SK-N-SH treated with all-trans-retinoic acid at 6 μM for 48 hours (cell line): ENCODE measurements around the gene RAPGEF5.

Experiments used
- ATAC-seq: fragments of 200-7000 bp; cut with Tn5 transposase; 3 replicates; pipeline ENCODE4 v1.9.1; 2020; ENCODE audit warnings: mild to moderate bottlenecking, moderate library complexity
- ARNTL ChIP-seq: fragments of 450-650 bp; formaldehyde crosslinking; IDR thresholded peaks from 2 replicates; pipeline ENCODE4 v1.5.0; 2020; ENCODE audit warnings: low read depth, mild to moderate bottlenecking, moderate library complexity, borderline replicate concordance
- CSDC2 ChIP-seq: fragments of 250-450 bp; sonication (Bioruptor Pico); IDR thresholded peaks from 2 replicates; pipeline ENCODE4 v1.5.0; 2020; ENCODE audit warnings: mild to moderate bottlenecking, moderate library complexity
- ESRRG ChIP-seq: fragments of 250-450 bp; sonication (Bioruptor Pico); IDR thresholded peaks from 2 replicates; pipeline ENCODE4 v1.6.1; 2021; ENCODE audit warnings: mild to moderate bottlenecking
- OSR1 ChIP-seq: fragments of 250-450 bp; sonication (Bioruptor Pico); IDR thresholded peaks from 2 replicates; pipeline ENCODE4 v1.8.0; 2022; ENCODE audit warnings: moderate library complexity, mild to moderate bottlenecking, inconsistent platforms
- PPARA ChIP-seq: fragments of 250-450 bp; sonication (Bioruptor Pico); IDR thresholded peaks from 2 replicates; pipeline ENCODE4 v1.5.0; 2020; ENCODE audit warnings: mild to moderate bottlenecking, borderline replicate concordance
- RARB ChIP-seq: fragments of 250-450 bp; sonication (Bioruptor Pico); IDR thresholded peaks from 2 replicates; pipeline ENCODE4 v1.8.0; 2021; ENCODE audit warnings: mild to moderate bottlenecking, moderate library complexity
- TCF4 ChIP-seq: fragments of 250-450 bp; sonication (Bioruptor Pico); IDR thresholded peaks from 2 replicates; pipeline ENCODE4 v1.8.0; 2021; ENCODE audit warnings: mild to moderate bottlenecking, moderate library complexity, borderline replicate concordance
- TOX ChIP-seq: fragments of 250-450 bp; sonication (Bioruptor Pico); IDR thresholded peaks from 2 replicates; pipeline ENCODE4 v1.8.0; 2021; ENCODE audit warnings: mild to moderate bottlenecking, moderate library complexity, borderline replicate concordance
- ZC3H10 ChIP-seq: fragments of 250-450 bp; sonication (Bioruptor Pico); IDR thresholded peaks from 2 replicates; pipeline ENCODE4 v1.5.1; 2021; ENCODE audit warnings: mild to moderate bottlenecking, moderate library complexity
- ZFP3 ChIP-seq: fragments of 250-450 bp; sonication (Bioruptor Pico); IDR thresholded peaks from 2 replicates; pipeline ENCODE4 v1.5.0; 2020; ENCODE audit warnings: mild to moderate bottlenecking, moderate library complexity
- ZFP30 ChIP-seq: fragments of 450-650 bp; formaldehyde crosslinking; IDR thresholded peaks from 2 replicates; pipeline ENCODE4 v1.5.0; 2022; ENCODE audit warnings: mild to moderate bottlenecking, moderate library complexity
- ZNF565 ChIP-seq: fragments of 450-650 bp; formaldehyde crosslinking; conservative IDR thresholded peaks from 2 replicates; pipeline ENCODE4 v1.5.0; 2020; ENCODE audit warnings: low read depth, mild to moderate bottlenecking, moderate library complexity
- ZNF70 ChIP-seq: fragments of 450-650 bp; formaldehyde crosslinking; IDR thresholded peaks from 2 replicates; pipeline ENCODE4 v1.5.0; 2020; ENCODE audit warnings: mild to moderate bottlenecking, moderate library complexity
- ZNF8 ChIP-seq: fragments of 450-650 bp; formaldehyde crosslinking; IDR thresholded peaks from 2 replicates; pipeline ENCODE4 v1.5.0; 2020; ENCODE audit warnings: mild to moderate bottlenecking, moderate library complexity
- TF ChIP-seq, protein P1 (sequence below): fragments of 250-450 bp; sonication (Bioruptor Pico); IDR thresholded peaks from 2 replicates; pipeline ENCODE4 v1.5.0; 2020; ENCODE audit warnings: mild to moderate bottlenecking, moderate library complexity
- TF ChIP-seq, protein P2 (sequence below): fragments of 250-450 bp; sonication (Bioruptor Pico); IDR thresholded peaks from 2 replicates; pipeline ENCODE4 v1.8.0; 2020; ENCODE audit warnings: mild to moderate bottlenecking, moderate library complexity, borderline replicate concordance
- TF ChIP-seq, protein P3 (sequence below): fragments of 250-450 bp; sonication (Bioruptor Pico); IDR thresholded peaks from 2 replicates; pipeline ENCODE4 v1.5.1; 2021; ENCODE audit warnings: mild to moderate bottlenecking, moderate library complexity
- TF ChIP-seq, protein P4 (sequence below): fragments of 250-450 bp; sonication (Bioruptor Pico); IDR thresholded peaks from 2 replicates; pipeline ENCODE4 v1.5.1; 2020; ENCODE audit warnings: low read depth, mild to moderate bottlenecking, moderate library complexity
- TF ChIP-seq, protein P5 (sequence below): fragments of 250-450 bp; sonication (Bioruptor Pico); IDR thresholded peaks from 2 replicates; pipeline ENCODE4 v1.8.0; 2021; ENCODE audit warnings: low read depth, mild to moderate bottlenecking, moderate library complexity, borderline replicate concordance

The RAPGEF5 gene

DNA sequence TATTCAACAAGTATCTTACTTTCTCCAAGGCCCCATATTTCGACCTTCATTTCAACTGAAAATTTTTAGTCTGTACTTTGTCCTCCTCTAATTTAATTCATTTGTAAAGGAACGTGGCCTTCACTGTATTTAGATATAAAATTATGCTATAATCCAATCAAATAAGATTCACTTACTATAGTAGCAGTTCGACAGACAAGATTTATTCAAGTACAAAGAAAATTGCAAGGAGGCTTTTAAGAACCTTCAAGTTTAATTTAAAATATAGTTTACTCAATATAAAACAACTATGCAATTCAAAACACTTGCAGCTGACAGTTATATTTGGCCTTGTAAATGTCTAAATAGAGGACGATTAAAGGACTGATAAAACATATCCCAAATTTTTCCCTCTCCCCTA is 85.6 kb downstream of the RAPGEF5 start (continued):
- TF ChIP-seq, protein P1, sequence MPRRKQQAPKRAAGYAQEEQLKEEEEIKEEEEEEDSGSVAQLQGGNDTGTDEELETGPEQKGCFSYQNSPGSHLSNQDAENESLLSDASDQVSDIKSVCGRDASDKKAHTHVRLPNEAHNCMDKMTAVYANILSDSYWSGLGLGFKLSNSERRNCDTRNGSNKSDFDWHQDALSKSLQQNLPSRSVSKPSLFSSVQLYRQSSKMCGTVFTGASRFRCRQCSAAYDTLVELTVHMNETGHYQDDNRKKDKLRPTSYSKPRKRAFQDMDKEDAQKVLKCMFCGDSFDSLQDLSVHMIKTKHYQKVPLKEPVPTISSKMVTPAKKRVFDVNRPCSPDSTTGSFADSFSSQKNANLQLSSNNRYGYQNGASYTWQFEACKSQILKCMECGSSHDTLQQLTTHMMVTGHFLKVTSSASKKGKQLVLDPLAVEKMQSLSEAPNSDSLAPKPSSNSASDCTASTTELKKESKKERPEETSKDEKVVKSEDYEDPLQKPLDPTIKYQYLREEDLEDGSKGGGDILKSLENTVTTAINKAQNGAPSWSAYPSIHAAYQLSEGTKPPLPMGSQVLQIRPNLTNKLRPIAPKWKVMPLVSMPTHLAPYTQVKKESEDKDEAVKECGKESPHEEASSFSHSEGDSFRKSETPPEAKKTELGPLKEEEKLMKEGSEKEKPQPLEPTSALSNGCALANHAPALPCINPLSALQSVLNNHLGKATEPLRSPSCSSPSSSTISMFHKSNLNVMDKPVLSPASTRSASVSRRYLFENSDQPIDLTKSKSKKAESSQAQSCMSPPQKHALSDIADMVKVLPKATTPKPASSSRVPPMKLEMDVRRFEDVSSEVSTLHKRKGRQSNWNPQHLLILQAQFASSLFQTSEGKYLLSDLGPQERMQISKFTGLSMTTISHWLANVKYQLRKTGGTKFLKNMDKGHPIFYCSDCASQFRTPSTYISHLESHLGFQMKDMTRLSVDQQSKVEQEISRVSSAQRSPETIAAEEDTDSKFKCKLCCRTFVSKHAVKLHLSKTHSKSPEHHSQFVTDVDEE (CRISPR knock-in tag) = no peak
- TF ChIP-seq ZNF565 (CRISPR knock-in tag) = no peak
- TF ChIP-seq, protein P2, sequence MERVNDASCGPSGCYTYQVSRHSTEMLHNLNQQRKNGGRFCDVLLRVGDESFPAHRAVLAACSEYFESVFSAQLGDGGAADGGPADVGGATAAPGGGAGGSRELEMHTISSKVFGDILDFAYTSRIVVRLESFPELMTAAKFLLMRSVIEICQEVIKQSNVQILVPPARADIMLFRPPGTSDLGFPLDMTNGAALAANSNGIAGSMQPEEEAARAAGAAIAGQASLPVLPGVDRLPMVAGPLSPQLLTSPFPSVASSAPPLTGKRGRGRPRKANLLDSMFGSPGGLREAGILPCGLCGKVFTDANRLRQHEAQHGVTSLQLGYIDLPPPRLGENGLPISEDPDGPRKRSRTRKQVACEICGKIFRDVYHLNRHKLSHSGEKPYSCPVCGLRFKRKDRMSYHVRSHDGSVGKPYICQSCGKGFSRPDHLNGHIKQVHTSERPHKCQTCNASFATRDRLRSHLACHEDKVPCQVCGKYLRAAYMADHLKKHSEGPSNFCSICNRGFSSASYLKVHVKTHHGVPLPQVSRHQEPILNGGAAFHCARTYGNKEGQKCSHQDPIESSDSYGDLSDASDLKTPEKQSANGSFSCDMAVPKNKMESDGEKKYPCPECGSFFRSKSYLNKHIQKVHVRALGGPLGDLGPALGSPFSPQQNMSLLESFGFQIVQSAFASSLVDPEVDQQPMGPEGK (CRISPR knock-in tag) = peak; percentile 31; the same call in 1 of the 2 replicates

DNA sequence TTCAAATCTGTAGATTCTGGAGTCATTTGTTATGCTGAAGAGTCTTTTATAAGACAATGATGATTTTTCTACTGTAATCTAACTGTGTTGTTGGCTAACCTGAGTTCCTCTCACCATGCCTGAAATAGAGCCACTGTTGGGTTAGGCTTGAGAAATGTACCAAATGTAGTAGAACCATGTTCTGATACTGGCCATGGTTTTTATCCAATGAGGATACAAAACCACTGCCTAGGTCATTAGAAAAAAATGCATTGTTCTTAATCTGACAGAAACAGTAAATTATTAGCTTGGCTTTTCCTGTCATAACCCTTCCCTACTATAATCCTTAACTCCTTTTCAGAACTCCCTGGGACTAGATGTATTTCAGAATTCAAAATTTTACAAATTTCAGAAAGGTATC is 86.6 kb downstream of the RAPGEF5 start:
- no peak; the same call in 2 of the 3 replicates for ATAC-seq
- no peak for TF ChIP-seq PPARA (CRISPR knock-in tag)
- TF ChIP-seq TCF4 = no peak
- no peak for TF ChIP-seq TOX
- TF ChIP-seq OSR1 (CRISPR knock-in tag) = no peak
- TF ChIP-seq, protein P3, sequence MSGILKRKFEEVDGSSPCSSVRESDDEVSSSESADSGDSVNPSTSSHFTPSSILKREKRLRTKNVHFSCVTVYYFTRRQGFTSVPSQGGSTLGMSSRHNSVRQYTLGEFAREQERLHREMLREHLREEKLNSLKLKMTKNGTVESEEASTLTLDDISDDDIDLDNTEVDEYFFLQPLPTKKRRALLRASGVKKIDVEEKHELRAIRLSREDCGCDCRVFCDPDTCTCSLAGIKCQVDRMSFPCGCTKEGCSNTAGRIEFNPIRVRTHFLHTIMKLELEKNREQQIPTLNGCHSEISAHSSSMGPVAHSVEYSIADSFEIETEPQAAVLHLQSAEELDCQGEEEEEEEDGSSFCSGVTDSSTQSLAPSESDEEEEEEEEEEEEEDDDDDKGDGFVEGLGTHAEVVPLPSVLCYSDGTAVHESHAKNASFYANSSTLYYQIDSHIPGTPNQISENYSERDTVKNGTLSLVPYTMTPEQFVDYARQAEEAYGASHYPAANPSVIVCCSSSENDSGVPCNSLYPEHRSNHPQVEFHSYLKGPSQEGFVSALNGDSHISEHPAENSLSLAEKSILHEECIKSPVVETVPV (CRISPR knock-in tag) = no peak
- no peak for TF ChIP-seq ZFP30 (CRISPR knock-in tag)
- TF ChIP-seq, protein P4, sequence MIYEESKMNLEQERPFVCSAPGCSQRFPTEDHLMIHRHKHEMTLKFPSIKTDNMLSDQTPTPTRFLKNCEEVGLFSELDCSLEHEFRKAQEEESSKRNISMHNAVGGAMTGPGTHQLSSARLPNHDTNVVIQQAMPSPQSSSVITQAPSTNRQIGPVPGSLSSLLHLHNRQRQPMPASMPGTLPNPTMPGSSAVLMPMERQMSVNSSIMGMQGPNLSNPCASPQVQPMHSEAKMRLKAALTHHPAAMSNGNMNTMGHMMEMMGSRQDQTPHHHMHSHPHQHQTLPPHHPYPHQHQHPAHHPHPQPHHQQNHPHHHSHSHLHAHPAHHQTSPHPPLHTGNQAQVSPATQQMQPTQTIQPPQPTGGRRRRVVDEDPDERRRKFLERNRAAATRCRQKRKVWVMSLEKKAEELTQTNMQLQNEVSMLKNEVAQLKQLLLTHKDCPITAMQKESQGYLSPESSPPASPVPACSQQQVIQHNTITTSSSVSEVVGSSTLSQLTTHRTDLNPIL (CRISPR knock-in tag) = no peak

DNA sequence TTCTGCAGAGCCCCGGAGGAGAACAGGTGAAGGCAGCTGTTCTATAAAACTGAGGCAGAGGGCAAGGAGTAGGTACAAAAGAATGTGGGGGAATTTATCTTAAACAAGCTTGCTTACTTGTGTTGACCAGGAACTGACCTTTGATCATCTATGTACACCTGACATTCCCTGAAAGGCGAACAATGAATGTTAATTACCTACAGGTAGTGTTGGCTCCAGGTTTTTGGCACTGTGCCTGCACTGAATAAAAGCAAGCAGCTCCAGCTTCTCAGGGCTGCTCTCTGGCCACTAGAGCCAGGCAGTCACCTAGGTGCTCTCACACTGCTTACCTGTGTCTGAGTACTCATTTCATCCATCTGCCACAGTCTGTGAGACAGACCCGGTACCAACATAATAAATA is 87.0 kb downstream of the RAPGEF5 start:
- no peak for TF ChIP-seq ZNF8 (CRISPR knock-in tag)
- no peak for TF ChIP-seq ZC3H10
- no peak for ATAC-seq

DNA sequence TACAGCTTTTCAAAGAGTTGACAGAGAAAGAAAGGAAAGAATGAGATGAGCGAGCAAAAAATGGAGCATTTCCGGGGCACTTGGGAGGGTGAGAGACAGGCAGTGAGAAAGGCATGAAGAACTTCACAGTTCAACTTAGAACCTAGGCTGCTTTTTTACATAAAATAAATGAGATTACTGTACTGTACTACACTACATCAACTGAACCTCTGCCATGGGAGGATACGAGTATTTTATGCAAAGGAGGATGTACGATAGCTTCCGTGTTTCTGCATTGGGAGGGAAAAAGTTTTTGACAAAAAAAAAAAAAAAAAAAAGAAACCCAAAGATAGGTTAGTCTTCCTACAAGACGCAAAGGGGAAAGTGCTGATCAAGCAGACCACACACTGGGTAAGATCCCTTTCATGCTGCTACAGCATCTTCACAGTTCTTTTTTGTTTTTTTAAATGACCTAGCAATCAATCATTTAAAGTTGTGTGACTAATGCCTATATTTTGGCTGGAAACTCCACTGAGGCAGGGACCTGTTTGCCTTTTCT is 88.0 kb downstream of the RAPGEF5 start:
- no peak; the same call in none of the 3 replicates for ATAC-seq
- no peak for TF ChIP-seq TOX
- no peak for TF ChIP-seq ZNF70
- no peak for TF ChIP-seq RARB (CRISPR knock-in tag)
- TF ChIP-seq ZFP3 (CRISPR knock-in tag) = no peak
- no peak for TF ChIP-seq ESRRG
- TF ChIP-seq ARNTL (CRISPR knock-in tag) = no peak
- TF ChIP-seq, protein P5, sequence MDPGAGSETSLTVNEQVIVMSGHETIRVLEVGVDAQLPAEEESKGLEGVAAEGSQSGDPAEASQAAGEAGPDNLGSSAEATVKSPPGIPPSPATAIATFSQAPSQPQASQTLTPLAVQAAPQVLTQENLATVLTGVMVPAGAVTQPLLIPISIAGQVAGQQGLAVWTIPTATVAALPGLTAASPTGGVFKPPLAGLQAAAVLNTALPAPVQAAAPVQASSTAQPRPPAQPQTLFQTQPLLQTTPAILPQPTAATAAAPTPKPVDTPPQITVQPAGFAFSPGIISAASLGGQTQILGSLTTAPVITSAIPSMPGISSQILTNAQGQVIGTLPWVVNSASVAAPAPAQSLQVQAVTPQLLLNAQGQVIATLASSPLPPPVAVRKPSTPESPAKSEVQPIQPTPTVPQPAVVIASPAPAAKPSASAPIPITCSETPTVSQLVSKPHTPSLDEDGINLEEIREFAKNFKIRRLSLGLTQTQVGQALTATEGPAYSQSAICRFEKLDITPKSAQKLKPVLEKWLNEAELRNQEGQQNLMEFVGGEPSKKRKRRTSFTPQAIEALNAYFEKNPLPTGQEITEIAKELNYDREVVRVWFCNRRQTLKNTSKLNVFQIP (CRISPR knock-in tag) = no peak
- TF ChIP-seq, protein P4 (CRISPR knock-in tag) = no peak
- TF ChIP-seq, protein P3 (CRISPR knock-in tag) = no peak
- TF ChIP-seq, protein P2 (CRISPR knock-in tag) = no peak
- no peak for TF ChIP-seq CSDC2 (CRISPR knock-in tag)
